SU-DHL-6 (cell line): ENCODE results near the gene UQCR11.

Source experiments
- CTCF ChIP-seq: fragments of 200-600 bp; sonication (generic); IDR thresholded peaks from one replicate; pipeline ENCODE4 v1.5.1; 2017; ENCODE audit warnings: antibody characterized with exemption, mild to moderate bottlenecking, low read length, moderate library complexity; ENCODE audit not compliant: insufficient read depth, poor library complexity, severe bottlenecking
- EZH2phosphoT487 ChIP-seq: fragments of 200-600 bp; sonication (generic), shearing (Covaris generic); conservative IDR thresholded peaks from 2 replicates; pipeline ENCODE4 v1.6.1; 2018; ENCODE audit warnings: mild to moderate bottlenecking, antibody characterized with exemption, low read length, moderate library complexity, mixed read lengths

DNA sequence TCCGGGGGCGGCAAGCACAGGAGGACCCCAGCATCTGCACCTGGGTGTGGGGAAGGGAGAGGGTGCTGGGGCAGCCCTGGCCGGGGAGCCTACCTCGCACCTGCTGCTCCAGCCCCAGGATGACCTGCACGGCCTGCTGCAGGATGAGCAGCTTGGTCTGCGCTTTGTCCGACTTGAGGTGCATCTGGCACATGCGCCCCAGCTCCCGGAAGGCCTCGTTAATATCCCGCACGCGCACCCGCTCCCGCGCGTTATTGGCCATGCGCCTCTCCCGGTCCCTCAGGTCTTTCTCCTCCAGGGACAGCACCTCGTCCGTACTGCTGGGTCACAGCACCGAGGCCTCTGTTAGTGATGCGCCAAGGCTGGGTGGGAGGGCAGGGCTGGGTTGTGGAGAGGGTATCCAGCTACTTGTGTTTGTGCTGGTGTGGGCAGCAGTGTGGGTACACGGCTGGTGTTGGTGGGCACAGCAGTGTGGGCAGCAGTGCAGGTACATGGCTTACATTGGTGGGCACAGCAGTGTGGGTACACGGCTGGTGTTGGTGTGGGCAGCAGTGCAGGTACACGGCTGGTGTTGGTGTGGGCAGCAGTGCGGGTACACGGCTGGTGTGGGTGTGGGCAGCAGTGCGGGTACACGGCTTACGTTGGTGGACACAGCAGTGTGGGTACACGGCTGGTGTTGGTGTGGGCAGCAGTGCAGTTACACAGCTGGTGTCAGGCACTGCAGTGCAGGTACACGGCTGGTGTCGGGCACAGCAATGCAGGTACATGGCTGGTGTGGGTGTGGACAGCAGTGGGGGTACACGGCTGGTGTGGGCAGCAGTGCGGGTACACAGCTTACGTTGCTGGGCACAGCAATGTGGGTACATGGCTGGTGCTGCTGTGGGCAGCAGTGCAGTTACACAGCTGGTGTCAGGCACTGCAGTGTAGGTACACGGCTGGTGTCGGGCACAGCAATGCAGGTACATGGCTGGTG lies 7.1 kb upstream of the UQCR11 start:
- no peak for TF ChIP-seq CTCF
- no peak for TF ChIP-seq EZH2phosphoT487
